ENCODE measurements around the gene TMEM184A. TPM values are rescaled to one million over a fixed set of nuclear protein-coding genes. Genes with fewer than 3 reads are reported as not detected.

The TMEM184A gene
- polyA plus RNA-seq, 4 donors, result 30.0 to 55.0 (median 44.3) TPM

DNA sequence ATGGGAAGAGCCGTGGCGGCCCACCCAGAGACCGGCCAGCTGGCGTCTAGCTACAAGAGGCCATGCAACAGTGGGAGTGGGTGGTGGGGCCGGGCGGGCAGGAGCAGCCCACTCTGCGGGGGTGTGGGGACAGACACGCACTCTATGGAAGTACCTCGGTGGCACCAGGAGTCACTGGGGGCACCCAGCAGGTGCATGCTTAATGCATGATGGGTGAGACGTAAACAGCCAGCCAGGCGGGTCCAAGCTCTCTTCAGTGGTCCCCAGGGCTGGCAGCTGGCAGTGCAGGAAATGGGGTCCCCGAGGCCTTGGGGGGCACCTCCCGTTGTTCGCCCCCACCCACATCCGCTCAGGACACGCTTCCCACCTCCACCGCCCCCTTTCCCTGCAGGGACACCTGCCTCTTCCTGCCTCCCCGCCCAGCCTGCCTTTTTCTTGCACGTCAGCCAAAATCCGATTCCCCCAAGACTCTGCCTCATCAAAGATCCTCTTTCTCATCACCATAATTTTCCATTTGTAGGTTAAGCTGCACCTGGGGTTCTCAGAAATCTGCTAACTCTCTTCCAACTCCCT lies 36.4 kb upstream of the TMEM184A start:
- H3K27ac ChIP-seq (ENCODE audit: low read depth in 1 of 3, low read length in 2 of 3), result no peak overlapping the region
- H3K4me1 ChIP-seq (ENCODE audit: control insufficient read depth in 3 of 3, insufficient read depth in 2 of 3, low read depth in 1 of 3, low read length in 2 of 3), result no peaks in the 10 kb centered on the region
- FAIRE-seq, result no peak
- H3K9me3 ChIP-seq (ENCODE audit: control insufficient read depth in 2 of 2, insufficient read depth in 1 of 2, low read depth in 1 of 2, low read length in 1 of 2), result peaks cover 0 to 9% of the 10 kb centered on the region in 2 donors
- H3K36me3 ChIP-seq (ENCODE audit: control insufficient read depth in 3 of 3, insufficient read depth in 2 of 3, low read depth in 1 of 3, low read length in 3 of 3), result no peaks in the 10 kb centered on the region
- no peak overlapping the region for H3K4me3 ChIP-seq (ENCODE audit: low read depth in 1 of 3, low read length in 3 of 3)
- 45 to 54% (median 49%) methylated on average over 17 to 20 of the region's 20 CpGs for WGBS, 3 donors
- DNase-seq, result no peak
- H3K27me3 ChIP-seq (ENCODE audit: control insufficient read depth in 3 of 3, insufficient read depth in 3 of 3, low read length in 3 of 3), result peaks cover 0 to 18% (median 18%) of the 10 kb centered on the region in 3 donors

DNA sequence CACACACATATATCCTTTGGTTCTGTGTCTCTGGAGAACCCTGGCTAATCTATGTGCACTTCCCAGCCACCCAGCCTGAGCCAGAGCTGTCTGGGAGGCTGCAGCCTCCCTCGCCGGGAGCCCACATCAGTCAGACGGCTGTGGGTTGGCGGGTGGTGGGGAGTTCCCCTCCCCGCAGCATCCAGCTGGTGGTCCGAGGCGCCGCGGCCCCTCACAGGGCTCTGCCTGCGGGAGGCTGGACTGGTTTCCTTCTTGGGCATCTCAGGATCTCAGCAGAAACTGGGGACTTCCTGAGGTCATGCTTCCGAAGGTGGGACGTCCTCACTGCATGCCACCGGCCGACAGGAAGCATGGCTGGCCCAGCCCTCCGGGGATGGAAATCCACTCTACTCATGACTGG lies 35.9 kb upstream of the TMEM184A start:
- WGBS, 3 donors, result 24 to 51% (median 37%) methylated on average over 15 of the region's 15 CpGs
- FAIRE-seq (no peak), DNase-seq (no peak)
- Histone ChIP-seq H3K9me3 (ENCODE audit: control insufficient read depth in 2 of 2, insufficient read depth in 1 of 2, low read depth in 1 of 2, low read length in 1 of 2) (peaks cover 0 to 9% of the 10 kb centered on the region in 2 donors), H3K27me3 (ENCODE audit: control insufficient read depth in 3 of 3, insufficient read depth in 3 of 3, low read length in 3 of 3) (peaks cover 0 to 18% (median 18%) of the 10 kb centered on the region in 3 donors), H3K27ac (ENCODE audit: low read depth in 1 of 3, low read length in 2 of 3) (no peak overlapping the region), H3K36me3 (ENCODE audit: control insufficient read depth in 3 of 3, insufficient read depth in 2 of 3, low read depth in 1 of 3, low read length in 3 of 3) (no peaks in the 10 kb centered on the region), H3K4me3 (ENCODE audit: low read depth in 1 of 3, low read length in 3 of 3) (no peak overlapping the region), H3K4me1 (ENCODE audit: control insufficient read depth in 3 of 3, insufficient read depth in 2 of 3, low read depth in 1 of 3, low read length in 2 of 3) (no peaks in the 10 kb centered on the region)

DNA sequence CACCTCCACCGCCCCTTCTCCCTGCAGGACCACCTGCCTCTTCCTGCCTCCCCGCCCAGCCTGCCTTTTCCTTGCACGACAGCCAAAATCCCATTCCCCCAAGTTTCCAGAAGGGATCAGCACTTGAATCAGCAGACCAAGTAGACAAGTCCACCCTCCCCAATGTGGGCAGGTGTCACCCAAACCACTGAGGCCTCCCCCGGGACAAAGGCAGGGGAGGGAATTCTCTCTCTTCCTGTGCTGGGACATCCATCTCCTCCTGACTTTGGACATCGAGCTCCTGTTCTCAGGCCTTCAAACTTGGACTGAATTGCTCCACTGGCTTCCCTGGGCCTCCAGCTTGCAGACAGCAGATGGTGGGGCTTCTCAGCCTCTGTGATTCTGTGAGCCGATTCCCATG lies 35.4 kb upstream of the TMEM184A start:
- Histone ChIP-seq H3K9me3 (ENCODE audit: control insufficient read depth in 2 of 2, insufficient read depth in 1 of 2, low read depth in 1 of 2, low read length in 1 of 2) (peaks cover 0 to 9% of the 10 kb centered on the region in 2 donors), H3K27me3 (ENCODE audit: control insufficient read depth in 3 of 3, insufficient read depth in 3 of 3, low read length in 3 of 3) (peaks cover 0 to 18% (median 18%) of the 10 kb centered on the region in 3 donors), H3K4me1 (ENCODE audit: control insufficient read depth in 3 of 3, insufficient read depth in 2 of 3, low read depth in 1 of 3, low read length in 2 of 3) (no peaks in the 10 kb centered on the region), H3K4me3 (ENCODE audit: low read depth in 1 of 3, low read length in 3 of 3) (no peak overlapping the region), H3K27ac (ENCODE audit: low read depth in 1 of 3, low read length in 2 of 3) (no peak overlapping the region), H3K36me3 (ENCODE audit: control insufficient read depth in 3 of 3, insufficient read depth in 2 of 3, low read depth in 1 of 3, low read length in 3 of 3) (no peaks in the 10 kb centered on the region)
- 56 to 64% (median 61%) methylated on average over 6 of the region's 6 CpGs for WGBS, 3 donors
- FAIRE-seq, result no peak
- DNase-seq, result no peak

DNA sequence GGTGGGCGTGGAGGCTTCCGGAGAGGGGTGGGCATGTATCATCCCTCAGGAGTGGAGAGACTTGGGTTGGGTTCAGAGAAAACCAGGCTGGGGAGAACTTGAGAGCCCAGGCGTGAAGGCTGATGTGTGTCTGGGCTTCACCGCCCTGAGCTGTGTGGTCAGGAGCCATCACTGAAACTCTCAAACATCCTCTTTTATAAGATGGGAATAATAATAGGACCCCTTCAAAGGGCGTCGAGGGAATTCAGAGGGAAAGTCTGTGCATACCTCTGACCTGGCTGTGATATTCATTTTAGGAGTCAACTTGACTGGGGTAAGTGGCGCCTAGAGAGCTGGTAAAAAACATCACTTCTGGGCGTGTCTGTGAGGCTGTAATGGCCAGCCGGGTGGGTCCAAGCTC lies 34.9 kb upstream of the TMEM184A start:
- DNase-seq (no peak), FAIRE-seq (no peak)
- Histone ChIP-seq H3K4me3 (ENCODE audit: low read depth in 1 of 3, low read length in 3 of 3) (no peak overlapping the region), H3K36me3 (ENCODE audit: control insufficient read depth in 3 of 3, insufficient read depth in 2 of 3, low read depth in 1 of 3, low read length in 3 of 3) (no peaks in the 10 kb centered on the region), H3K27me3 (ENCODE audit: control insufficient read depth in 3 of 3, insufficient read depth in 3 of 3, low read length in 3 of 3) (peaks cover 0 to 18% (median 18%) of the 10 kb centered on the region in 3 donors), H3K9me3 (ENCODE audit: control insufficient read depth in 2 of 2, insufficient read depth in 1 of 2, low read depth in 1 of 2, low read length in 1 of 2) (peaks cover 0 to 9% of the 10 kb centered on the region in 2 donors), H3K4me1 (ENCODE audit: control insufficient read depth in 3 of 3, insufficient read depth in 2 of 3, low read depth in 1 of 3, low read length in 2 of 3) (no peaks in the 10 kb centered on the region), H3K27ac (ENCODE audit: low read depth in 1 of 3, low read length in 2 of 3) (no peak overlapping the region)
- 56 to 64% (median 61%) methylated on average over 9 of the region's 9 CpGs for WGBS, 3 donors

DNA sequence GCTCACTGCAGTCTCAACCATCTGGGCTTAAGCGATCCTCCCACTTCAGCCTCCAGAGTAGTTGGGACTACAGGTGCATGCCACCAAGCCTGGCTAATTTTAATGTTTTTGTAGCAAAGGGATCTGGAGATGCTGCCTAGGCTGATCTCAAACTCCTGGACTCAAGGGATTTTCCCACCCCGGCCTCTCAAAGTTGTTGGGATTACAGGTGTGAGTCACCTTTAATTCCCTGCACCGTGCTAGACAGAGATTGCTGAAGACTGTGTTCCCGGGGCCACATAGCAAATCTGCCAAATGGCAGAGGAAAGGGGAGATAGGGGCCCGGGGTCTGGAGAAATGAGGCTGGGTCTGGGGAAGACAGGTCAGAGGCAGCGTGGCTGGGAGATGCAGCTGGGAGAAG lies 34.5 kb upstream of the TMEM184A start:
- Histone ChIP-seq H3K36me3 (ENCODE audit: control insufficient read depth in 3 of 3, insufficient read depth in 2 of 3, low read depth in 1 of 3, low read length in 3 of 3) (no peaks in the 10 kb centered on the region), H3K4me3 (ENCODE audit: low read depth in 1 of 3, low read length in 3 of 3) (no peak overlapping the region), H3K9me3 (ENCODE audit: control insufficient read depth in 2 of 2, insufficient read depth in 1 of 2, low read depth in 1 of 2, low read length in 1 of 2) (peaks cover 0 to 9% of the 10 kb centered on the region in 2 donors), H3K27ac (ENCODE audit: low read depth in 1 of 3, low read length in 2 of 3) (no peak overlapping the region), H3K4me1 (ENCODE audit: control insufficient read depth in 3 of 3, insufficient read depth in 2 of 3, low read depth in 1 of 3, low read length in 2 of 3) (no peaks in the 10 kb centered on the region), H3K27me3 (ENCODE audit: control insufficient read depth in 3 of 3, insufficient read depth in 3 of 3, low read length in 3 of 3) (peaks cover 0 to 18% (median 18%) of the 10 kb centered on the region in 3 donors)
- DNase-seq (no peak), FAIRE-seq (no peak)
- WGBS, 3 donors, result 55 to 76% (median 58%) methylated on average over 6 of the region's 6 CpGs

DNA sequence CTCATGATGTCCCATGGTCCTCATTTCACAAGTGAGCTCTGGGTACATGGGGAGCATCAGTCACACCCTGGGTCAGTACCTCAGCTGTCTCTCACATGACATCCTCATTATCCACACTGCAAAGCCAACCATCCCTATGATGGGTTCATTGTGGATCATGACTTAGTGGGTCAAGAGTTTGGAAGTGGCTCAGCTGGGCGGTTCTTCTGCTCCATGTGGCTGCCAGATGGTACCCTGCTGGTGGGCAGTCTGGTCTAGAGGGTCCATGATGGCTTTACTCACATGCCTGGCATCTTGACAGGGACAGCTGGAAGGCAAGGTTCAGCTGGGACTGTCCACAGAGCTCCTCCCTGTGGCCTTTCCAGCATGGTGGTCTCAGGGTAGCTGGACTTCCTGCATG lies 33.0 kb upstream of the TMEM184A start:
- Histone ChIP-seq H3K9me3 (ENCODE audit: control insufficient read depth in 2 of 2, insufficient read depth in 1 of 2, low read depth in 1 of 2, low read length in 1 of 2) (peaks cover 0 to 9% of the 10 kb centered on the region in 2 donors), H3K27ac (ENCODE audit: low read depth in 1 of 3, low read length in 2 of 3) (no peak overlapping the region), H3K27me3 (ENCODE audit: control insufficient read depth in 3 of 3, insufficient read depth in 3 of 3, low read length in 3 of 3) (peaks cover 0 to 18% (median 18%) of the 10 kb centered on the region in 3 donors), H3K4me1 (ENCODE audit: control insufficient read depth in 3 of 3, insufficient read depth in 2 of 3, low read depth in 1 of 3, low read length in 2 of 3) (no peaks in the 10 kb centered on the region), H3K36me3 (ENCODE audit: control insufficient read depth in 3 of 3, insufficient read depth in 2 of 3, low read depth in 1 of 3, low read length in 3 of 3) (no peaks in the 10 kb centered on the region), H3K4me3 (ENCODE audit: low read depth in 1 of 3, low read length in 3 of 3) (no peak overlapping the region)
- no peak for DNase-seq
- FAIRE-seq, result no peak
- 93 to 95% (median 95%) methylated on average over 1 of the region's 1 CpG for WGBS, 3 donors

DNA sequence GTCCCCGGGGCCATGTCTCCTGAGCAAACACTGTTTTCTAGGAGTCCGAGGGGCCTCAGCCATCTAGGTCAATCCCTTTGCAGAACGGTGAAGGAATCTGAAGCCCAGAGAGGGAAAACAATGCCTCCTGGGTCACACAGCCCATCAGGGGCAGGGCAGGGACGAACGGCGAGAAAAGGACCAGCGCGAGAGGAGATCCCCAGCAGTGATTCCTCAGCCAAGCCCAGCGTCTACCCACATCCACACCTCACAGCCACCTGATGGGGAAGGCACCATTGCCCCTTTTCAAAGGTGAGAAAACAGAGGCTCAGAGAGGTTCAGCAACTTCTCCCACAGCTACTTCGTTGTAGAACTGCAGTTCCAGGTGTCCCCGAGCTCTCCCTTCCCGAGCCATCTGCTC lies 31.7 kb upstream of the TMEM184A start:
- no peaks in the 10 kb centered on the region for H3K36me3 ChIP-seq (ENCODE audit: control insufficient read depth in 3 of 3, insufficient read depth in 2 of 3, low read depth in 1 of 3, low read length in 3 of 3)
- H3K4me3 ChIP-seq (ENCODE audit: low read depth in 1 of 3, low read length in 3 of 3), result no peak overlapping the region
- no peak overlapping the region for H3K27ac ChIP-seq (ENCODE audit: low read depth in 1 of 3, low read length in 2 of 3)
- no peaks in the 10 kb centered on the region for H3K4me1 ChIP-seq (ENCODE audit: control insufficient read depth in 3 of 3, insufficient read depth in 2 of 3, low read depth in 1 of 3, low read length in 2 of 3)
- FAIRE-seq (no peak), DNase-seq (no peak)
- peaks cover 0 to 15% (median 14%) of the 10 kb centered on the region in 3 donors for H3K27me3 ChIP-seq (ENCODE audit: control insufficient read depth in 3 of 3, insufficient read depth in 3 of 3, low read length in 3 of 3)
- WGBS, 3 donors, result 76 to 87% (median 80%) methylated on average over 12 of the region's 12 CpGs
- peaks cover 0 to 9% of the 10 kb centered on the region in 2 donors for H3K9me3 ChIP-seq (ENCODE audit: control insufficient read depth in 2 of 2, insufficient read depth in 1 of 2, low read depth in 1 of 2, low read length in 1 of 2)

DNA sequence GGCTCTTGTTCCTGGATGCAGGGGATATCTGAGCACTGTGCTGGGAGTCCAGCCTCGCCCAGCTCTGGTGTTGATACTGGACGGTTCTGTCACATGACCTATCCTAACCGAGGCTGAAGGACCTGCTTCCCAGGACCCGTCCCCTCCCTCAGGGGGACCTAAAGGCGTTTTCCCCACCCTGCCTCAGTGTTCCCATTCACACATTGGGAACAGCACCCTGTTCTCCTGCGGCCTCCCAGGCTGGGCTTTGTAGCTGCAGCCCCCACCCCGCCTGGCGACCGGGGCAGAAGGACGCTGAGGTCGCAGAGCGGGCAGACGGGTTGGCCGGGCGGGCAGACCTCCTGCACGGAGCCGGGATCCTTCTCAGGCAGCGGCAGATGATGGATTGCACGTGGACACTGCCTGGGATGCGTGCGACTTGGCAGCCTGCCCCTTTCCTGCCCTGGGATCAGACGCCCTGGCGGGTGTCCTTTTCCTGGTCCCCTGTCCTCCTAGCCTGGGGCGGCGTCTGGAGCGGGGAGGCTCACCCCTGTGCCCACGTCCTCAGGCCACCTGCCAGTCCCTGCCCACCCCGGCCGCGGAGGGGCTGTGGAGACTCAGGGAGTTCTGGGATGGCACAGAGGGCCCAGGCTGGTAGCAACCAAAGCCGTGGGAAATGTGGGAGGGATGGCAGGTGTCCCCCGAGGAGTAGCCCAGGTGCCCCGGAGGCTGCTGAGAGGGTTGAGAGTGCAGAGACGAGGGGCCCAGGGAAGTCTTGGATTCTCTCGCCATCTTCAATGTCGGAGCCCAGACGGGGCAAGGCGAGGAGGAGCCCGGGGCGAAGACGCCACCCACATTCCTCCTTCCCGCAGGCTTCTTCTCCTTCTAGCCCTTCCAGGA lies 31.1 kb upstream of the TMEM184A start:
- Histone ChIP-seq H3K27me3 (ENCODE audit: control insufficient read depth in 3 of 3, insufficient read depth in 3 of 3, low read length in 3 of 3) (peaks cover 0 to 13% (median 9%) of the 10 kb centered on the region in 3 donors), H3K36me3 (ENCODE audit: control insufficient read depth in 3 of 3, insufficient read depth in 2 of 3, low read depth in 1 of 3, low read length in 3 of 3) (no peaks in the 10 kb centered on the region), H3K27ac (ENCODE audit: low read depth in 1 of 3, low read length in 2 of 3) (no peak overlapping the region), H3K4me3 (ENCODE audit: low read depth in 1 of 3, low read length in 3 of 3) (no peak overlapping the region), H3K9me3 (ENCODE audit: control insufficient read depth in 2 of 2, insufficient read depth in 1 of 2, low read depth in 1 of 2, low read length in 1 of 2) (peaks cover 0 to 9% of the 10 kb centered on the region in 2 donors), H3K4me1 (ENCODE audit: control insufficient read depth in 3 of 3, insufficient read depth in 2 of 3, low read depth in 1 of 3, low read length in 2 of 3) (no peaks in the 10 kb centered on the region)
- DNase-seq, result no peak
- WGBS, 3 donors, result 45 to 69% (median 47%) methylated on average over 34 to 42 of the region's 42 CpGs
- no peak for FAIRE-seq

All from small intestine (tissue), 7 donors.